GM21737 (cell line): ENCODE results near the gene ULK3.

Source experiments
- ATAC-seq: cut with Tn5 transposase; IDR thresholded peaks from one replicate; pipeline ENCODE4 v1.9.1; 2021; ENCODE audit warnings: mild to moderate bottlenecking, moderate library complexity; ENCODE audit not compliant: unreplicated experiment

Gene ULK3

DNA sequence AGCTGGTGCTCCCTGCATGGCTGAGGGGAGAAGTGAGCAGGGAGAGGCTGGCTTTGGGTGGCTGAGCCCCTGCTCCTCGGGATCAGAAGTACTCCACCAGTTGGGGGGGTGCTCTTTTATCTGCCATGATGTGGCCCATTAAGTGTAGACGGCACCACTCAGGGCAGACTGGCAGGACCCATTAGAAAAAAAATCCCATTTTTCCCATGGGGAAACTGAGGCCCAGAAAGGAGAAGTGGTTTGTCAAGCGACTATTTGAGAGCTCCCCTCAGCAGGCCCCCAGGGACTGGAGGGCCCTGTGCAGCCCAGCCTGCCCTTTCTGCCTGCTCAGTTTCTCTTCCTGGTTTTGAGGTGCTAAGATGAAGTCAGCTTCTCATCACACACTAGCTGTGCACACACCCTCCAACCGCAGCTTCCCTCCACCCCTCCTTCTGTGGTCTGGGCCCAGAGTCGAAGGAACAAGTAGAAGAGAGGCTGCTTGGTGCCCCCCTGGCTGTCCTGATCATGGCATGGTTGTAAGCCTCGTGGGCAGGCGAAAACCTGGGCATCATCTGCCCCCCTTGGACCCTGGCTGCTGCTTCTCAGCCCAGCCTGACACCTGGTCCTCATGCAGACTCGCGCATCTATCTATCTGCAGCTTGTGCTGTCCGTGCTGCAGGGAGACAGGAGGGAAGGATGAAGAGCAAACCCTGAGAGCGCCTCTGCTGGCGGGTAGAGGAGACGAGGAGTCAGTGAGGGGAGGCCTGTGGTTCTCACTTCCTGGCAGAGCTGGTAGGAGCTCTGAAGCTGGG is 55.5 kb downstream of the ULK3 start:
- peak; percentile 35 for ATAC-seq

DNA sequence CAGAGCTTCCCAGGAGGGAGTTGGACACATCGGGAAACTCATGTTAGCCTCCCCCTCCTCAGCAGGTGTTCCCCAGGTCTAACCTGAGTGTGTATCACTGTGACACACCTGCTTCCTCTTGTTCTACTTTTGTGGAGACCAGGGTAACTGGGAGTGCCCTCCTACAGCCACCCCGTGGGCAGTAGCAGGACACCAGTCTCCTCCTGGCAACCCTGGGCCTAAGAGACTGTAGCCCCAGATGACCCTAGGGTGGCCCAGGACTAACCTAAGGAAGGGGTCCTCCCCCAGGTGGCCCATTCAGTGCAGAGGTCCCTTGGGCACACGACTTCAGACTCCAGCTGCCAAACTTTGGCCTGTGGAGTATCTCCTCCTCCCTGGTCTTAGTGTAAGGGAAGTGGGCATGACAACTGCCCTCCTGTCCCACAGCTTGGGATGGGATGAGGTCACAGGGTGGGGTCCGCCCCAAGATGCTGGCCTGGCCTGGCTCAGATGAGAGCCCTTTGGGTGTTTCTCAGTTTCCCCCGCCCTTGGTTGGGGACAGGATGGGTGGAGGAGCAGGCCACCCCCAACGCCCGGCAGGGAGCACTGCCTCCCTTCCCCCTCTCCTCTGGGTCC is 56.3 kb downstream of the ULK3 start:
- no peak for ATAC-seq
